Vagina (tissue), 2 donors: Measurements from ENCODE around the gene IPO11. TPM values are rescaled to one million over a fixed set of nuclear protein-coding genes. Genes with fewer than 3 reads are reported as not detected.
A peak's percentile ranks its signal among the peaks of the same experiment; 100 is the strongest.
"Not testable (repeated sequence)": the region's sequence is repeated elsewhere in the genome, so short reads cannot be mapped to it uniquely, and the experiment has no call there.

ENCODE experiments used
- DNase-seq, 2 donors: peaks; one replicate each; pipeline ENCODE4 v3.0.0-alpha.2; 2017; ENCODE audit errors: extremely low spot score in 2 of 2
- H3K27ac ChIP-seq: fragments of 200-600 bp; sonication (generic); one replicate; pipeline ENCODE4 v1.5.1; 2019
- H3K27me3 ChIP-seq: fragments of 200-600 bp; sonication (generic); one replicate; pipeline ENCODE4 v1.5.1; 2019
- H3K36me3 ChIP-seq, 2 donors: fragments of 200-600 bp; sonication (generic); one replicate each; pipeline ENCODE4 v1.5.1; 2017 to 2019
- H3K4me1 ChIP-seq: fragments of 200-600 bp; sonication (generic); one replicate; pipeline ENCODE4 v1.5.1; 2019
- H3K4me3 ChIP-seq, 2 donors: fragments of 200-600 bp; sonication (generic); 1 replicate in 1 of 2; 2 replicates in 1 of 2; pipeline ENCODE4 v1.5.1; 2016 to 2019
- H3K9me3 ChIP-seq: fragments of 200-600 bp; sonication (generic); one replicate; pipeline ENCODE4 v1.5.1; 2019
- CTCF ChIP-seq, 3 experiments: fragments of 450-650 bp in 2 of 3; fragments of 200-600 bp in 1 of 3; sonication (generic) in 1 of 3; IDR thresholded peaks; one replicate each; pipeline ENCODE4 v1.5.1; 2017 to 2019; ENCODE audit warnings: antibody characterized with exemption in 3 of 3, mild to moderate bottlenecking in 2 of 3, moderate library complexity in 2 of 3
- POLR2A ChIP-seq, 2 donors: fragments of 450-650 bp; IDR thresholded peaks; one replicate each; pipeline ENCODE4 v1.6.1; 2017; ENCODE audit warnings: antibody characterized with exemption in 2 of 2, mild to moderate bottlenecking in 2 of 2, moderate library complexity in 2 of 2
- POLR2AphosphoS5 ChIP-seq, 2 donors: sonication (generic); formaldehyde crosslinking; IDR thresholded peaks; one replicate each; pipeline ENCODE4 v1.9.0; 2017; ENCODE audit warnings: antibody characterized with exemption in 2 of 2, mild to moderate bottlenecking in 2 of 2, low read depth in 1 of 2; ENCODE audit not compliant: insufficient read depth in 1 of 2
- intact Hi-C: fragments of 100-400 bp; cut with DNase I; formaldehyde crosslinking; loops from one replicate; pipeline ENCODE4 v1.15.1; 2023
- small RNA-seq: library from RNA; depleted of rRNA; stranded (forward); fragments of <200 nt; gene quantifications from one replicate; pipeline ENCODE3, GENCODE V24; 2016
- total RNA-seq: library from RNA; depleted of rRNA; stranded (reverse); fragments of >200 nt; gene quantifications from one replicate; pipeline ENCODE4 v1.2.3, GENCODE V29; 2016

The IPO11 gene
- total RNA-seq, 1 donor from 2014 or later: 31.2 TPM

DNA sequence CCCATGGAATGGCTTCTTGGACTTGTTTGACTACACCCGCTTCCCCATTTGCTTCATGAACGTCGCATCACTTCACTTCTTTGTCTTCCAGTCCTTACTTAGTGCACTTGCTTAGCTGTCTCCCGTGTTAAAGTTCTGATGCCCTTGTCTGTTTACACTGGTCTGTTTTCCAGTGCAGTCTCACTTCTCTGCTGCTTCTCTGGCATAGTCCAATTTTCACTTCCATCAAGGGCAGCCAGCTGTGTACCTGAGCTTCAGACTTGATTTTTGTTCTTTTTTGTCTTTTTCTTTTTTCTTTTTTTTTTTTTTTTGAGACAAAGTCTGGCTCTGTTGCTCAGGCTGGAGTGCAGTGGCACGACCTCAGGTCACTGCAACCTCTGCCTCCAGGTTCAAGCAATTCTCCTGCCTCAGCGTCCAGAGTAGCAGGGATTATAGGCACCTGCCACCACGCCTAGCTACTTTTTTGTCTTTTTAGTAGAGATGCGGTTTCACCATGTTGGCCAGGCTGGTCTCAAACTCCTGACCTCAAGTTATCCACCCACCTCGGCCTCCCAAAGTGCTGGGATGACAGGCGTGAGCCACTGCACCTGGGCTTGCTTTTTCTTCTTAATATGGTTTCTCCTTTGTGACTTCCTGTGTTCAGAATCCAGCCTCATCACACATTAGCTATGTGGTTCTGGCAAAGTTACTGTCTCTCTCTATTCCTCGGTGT lies 241.5 kb downstream of the IPO11 start:
- Histone ChIP-seq H3K4me1 (no peaks in the 10 kb centered on the region), H3K27me3 (no peaks in the 10 kb centered on the region), H3K27ac (no peak overlapping the region), H3K9me3 (no peaks in the 10 kb centered on the region), H3K36me3 (no peaks in the 10 kb centered on the region), H3K4me3 (no peak overlapping the region)
- intact Hi-C loops: no loop called here
- DNase-seq: no peak
- TF ChIP-seq POLR2AphosphoS5 (IDR thresholded peaks at IDR 0.05; ENCODE audit: insufficient read depth in 1 of 2, low read depth in 1 of 2) (no peak), POLR2A (IDR thresholded peaks at IDR 0.05) (no peak), CTCF (IDR thresholded peaks at IDR 0.05) (no peak)

DNA sequence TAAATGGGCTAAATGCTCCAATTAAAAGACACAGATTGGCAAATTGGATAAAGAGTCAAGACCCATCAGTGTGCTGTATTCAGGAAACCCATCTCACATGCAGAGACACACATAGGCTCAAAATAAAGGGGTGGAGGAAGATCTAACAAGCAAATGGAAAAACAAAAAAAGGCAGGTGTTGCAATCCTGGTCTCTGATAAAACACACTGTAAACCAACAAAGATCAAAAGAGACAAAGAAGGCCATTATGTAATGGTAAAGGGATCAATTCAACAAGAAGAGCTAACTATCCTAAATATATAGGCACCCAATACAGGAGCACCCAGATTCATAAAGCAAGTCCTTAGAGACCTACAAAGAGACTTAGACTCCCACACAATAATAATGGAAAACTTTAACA lies 245.2 kb downstream of the IPO11 start:
- H3K4me1 ChIP-seq, H3K4me3 ChIP-seq, intact Hi-C loops, H3K27me3 ChIP-seq, DNase-seq, H3K9me3 ChIP-seq, H3K36me3 ChIP-seq, H3K27ac ChIP-seq: not testable (repeated sequence)

GRCh38 chr5:62661126-62661525 lies 248.6 kb downstream of the IPO11 start:
- no peaks in the 10 kb centered on the region for H3K9me3 ChIP-seq
- TF ChIP-seq POLR2AphosphoS5 (IDR thresholded peaks at IDR 0.05; ENCODE audit: insufficient read depth in 1 of 2, low read depth in 1 of 2) (no peak), CTCF (IDR thresholded peaks at IDR 0.05) (no peak), POLR2A (IDR thresholded peaks at IDR 0.05) (no peak)
- no peaks in the 10 kb centered on the region for H3K36me3 ChIP-seq
- H3K27ac ChIP-seq: no peak overlapping the region
- H3K27me3 ChIP-seq: no peaks in the 10 kb centered on the region
- no peak overlapping the region for H3K4me3 ChIP-seq
- DNase-seq: peak in 1 of 2 donors; percentile 78
- H3K4me1 ChIP-seq: no peaks in the 10 kb centered on the region
- intact Hi-C loops: no loop called here

DNA sequence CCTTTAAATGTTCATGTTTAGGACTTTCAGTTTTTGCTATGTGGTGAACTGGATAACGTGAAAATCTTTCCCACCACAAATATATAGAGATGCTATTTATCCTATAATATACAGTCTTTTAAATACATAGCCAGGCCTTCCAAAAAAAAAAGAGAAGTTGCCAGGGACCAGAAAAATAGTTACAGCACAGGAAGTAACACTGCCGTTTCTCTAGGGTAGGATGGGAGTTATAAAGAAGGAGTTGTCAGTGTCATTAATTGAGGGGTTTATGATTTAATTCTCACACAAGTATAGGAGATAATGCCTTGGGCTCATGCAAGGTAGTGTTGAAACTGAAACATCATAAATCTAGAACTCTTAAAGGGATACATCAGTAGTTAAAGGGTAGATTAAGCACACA lies 250.0 kb downstream of the IPO11 start:
- no peaks in the 10 kb centered on the region for H3K4me1 ChIP-seq
- no peak for DNase-seq
- no peak overlapping the region for H3K27ac ChIP-seq
- no peak for TF ChIP-seq POLR2A (IDR thresholded peaks at IDR 0.05)
- intact Hi-C loops: no loop called here
- H3K27me3 ChIP-seq: no peaks in the 10 kb centered on the region
- H3K4me3 ChIP-seq: no peak overlapping the region
- H3K9me3 ChIP-seq: no peaks in the 10 kb centered on the region
- H3K36me3 ChIP-seq: no peaks in the 10 kb centered on the region

DNA sequence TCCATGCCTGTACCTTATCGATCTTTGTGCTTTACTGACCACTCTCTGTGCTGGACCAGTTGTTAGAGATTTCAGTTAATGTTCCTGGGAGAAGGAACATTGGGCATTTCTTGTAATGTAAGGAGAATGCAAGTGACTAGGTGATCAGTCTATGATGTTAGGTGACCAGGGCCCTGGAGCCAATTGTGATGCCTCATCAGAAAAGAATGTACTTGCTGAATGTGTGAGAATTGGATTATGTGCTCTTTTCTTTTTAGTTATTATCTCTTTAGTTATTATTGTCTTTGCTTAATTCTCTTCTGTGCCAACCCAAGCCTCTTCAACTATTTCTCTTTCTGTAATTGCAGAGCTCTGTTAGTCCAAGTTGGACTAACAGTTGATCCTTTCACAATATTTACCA lies 258.9 kb downstream of the IPO11 start:
- Histone ChIP-seq H3K4me3 (no peak overlapping the region), H3K27me3 (no peaks in the 10 kb centered on the region), H3K9me3 (no peaks in the 10 kb centered on the region), H3K27ac (no peak overlapping the region), H3K36me3 (no peaks in the 10 kb centered on the region), H3K4me1 (no peaks in the 10 kb centered on the region)
- TF ChIP-seq POLR2A (IDR thresholded peaks at IDR 0.05) (no peak), CTCF (IDR thresholded peaks at IDR 0.05) (no peak), POLR2AphosphoS5 (IDR thresholded peaks at IDR 0.05; ENCODE audit: insufficient read depth in 1 of 2, low read depth in 1 of 2) (no peak)
- peak in 1 of 2 donors; percentile 44 for DNase-seq
- intact Hi-C loops: no loop called here

- H3K4me3 ChIP-seq, DNase-seq, H3K27me3 ChIP-seq, intact Hi-C loops, H3K36me3 ChIP-seq, H3K27ac ChIP-seq, H3K9me3 ChIP-seq, H3K4me1 ChIP-seq: not testable (repeated sequence)
These were observed 264.0 kb downstream of the IPO11 start for GRCh38 chr5:62676596-62676995.

Small RNAs within 50 kb of the gene (small RNA-seq; reads per million reads assigned to genes)
- gene CKS1BP3 (not detected), gene RNU6-661P (not detected)

Other genes with a start within 250 kb of the IPO11 start
- 30.2 TPM for gene KIF2A, start 106.6 kb upstream of the IPO11 start, total RNA-seq
- gene DIMT1, start 8.9 kb upstream of the IPO11 start, total RNA-seq: 25.5 TPM
- gene LRRC70, start 166.1 kb downstream of the IPO11 start, total RNA-seq: 9.6 TPM